K562 (cell line): ENCODE data around the gene BNIPL. TPM values are rescaled to one million over a fixed set of nuclear protein-coding genes. Genes with fewer than 3 reads are reported as not detected.

Experiments
- ARID1B ChIP-seq: fragments of 450-650 bp; IDR thresholded peaks from 2 replicates; pipeline ENCODE4 v1.6.1; 2016; ENCODE audit warnings: antibody characterized with exemption, mild to moderate bottlenecking, inconsistent platforms
- CBX1 ChIP-seq: sonication (generic); IDR thresholded peaks from 2 replicates; pipeline ENCODE4 v1.6.1; 2016; ENCODE audit warnings: antibody characterized with exemption, low read depth, mild to moderate bottlenecking
- DIDO1 ChIP-seq: fragments of 450-650 bp; IDR thresholded peaks from 2 replicates; pipeline ENCODE4 v1.6.1; 2016; ENCODE audit warnings: low read depth, missing biosample characterization, missing genetic modification characterization
- DMBX1 ChIP-seq: fragments of 250-450 bp; sonication (Bioruptor Pico); IDR thresholded peaks from 2 replicates; pipeline ENCODE4 v1.8.0; 2022; ENCODE audit warnings: inconsistent platforms, mild to moderate bottlenecking, moderate library complexity, borderline replicate concordance
- KLF16 ChIP-seq: IDR thresholded peaks from 2 replicates; pipeline ENCODE4 v1.6.1; 2016; ENCODE audit warnings: antibody characterized with exemption
- MCM5 ChIP-seq: fragments of 450-650 bp; IDR thresholded peaks from 2 replicates; pipeline ENCODE4 v1.6.1; 2016; ENCODE audit warnings: low read depth
- PHF8 ChIP-seq: fragments of 200-600 bp; sonication (generic); IDR thresholded peaks from 2 replicates; pipeline ENCODE4 v1.6.1; 2012; ENCODE audit warnings: mixed run types, mild to moderate bottlenecking, inconsistent platforms, low read length, moderate library complexity, borderline replicate concordance
- RBBP5 ChIP-seq: fragments of 200-600 bp; sonication (generic); IDR thresholded peaks from 2 replicates; pipeline ENCODE4 v1.6.1; 2012; ENCODE audit warnings: borderline replicate concordance, mild to moderate bottlenecking, low read length, control low read depth, inconsistent platforms; ENCODE audit not compliant: insufficient read depth, poor library complexity, severe bottlenecking
- RBM25 ChIP-seq: fragments of 200-400 bp; formaldehyde crosslinking; IDR thresholded peaks from 2 replicates; pipeline ENCODE4 v1.6.1; 2018; ENCODE audit warnings: low read length, low read depth, moderate library complexity; ENCODE audit not compliant: severe bottlenecking
- ZBTB7A ChIP-seq: IDR thresholded peaks from 2 replicates; pipeline ENCODE4 v1.6.1; 2011; ENCODE audit warnings: low read depth, mild to moderate bottlenecking, low read length, moderate library complexity, borderline replicate concordance; ENCODE audit not compliant: control insufficient read depth
- ZEB2 ChIP-seq: fragments of 450-650 bp; IDR thresholded peaks from 2 replicates; pipeline ENCODE4 v1.6.1; 2016
- ZFP36 ChIP-seq: fragments of 150-350 bp; IDR thresholded peaks from 2 replicates; pipeline ENCODE4 v1.6.1; 2018; ENCODE audit warnings: low read length, low read depth; ENCODE audit not compliant: partially characterized antibody
- ZKSCAN3 ChIP-seq: fragments of 250-450 bp; sonication (Bioruptor Pico); IDR thresholded peaks from 2 replicates; pipeline ENCODE4 v1.4.0; 2020
- ZNF121 ChIP-seq: sonication (generic); formaldehyde crosslinking; conservative IDR thresholded peaks from 2 replicates; pipeline ENCODE4 v1.8.0; 2022; ENCODE audit warnings: missing genetic modification reagents
- ZNF143 ChIP-seq: sonication (generic); formaldehyde crosslinking; IDR thresholded peaks from 2 replicates; pipeline ENCODE4 v1.9.0; 2022; ENCODE audit warnings: mild to moderate bottlenecking, missing genetic modification reagents
- ZNF146 ChIP-seq: IDR thresholded peaks from one replicate; pipeline ENCODE4 v1.6.1; 2018; ENCODE audit warnings: missing compliant biosample characterization; ENCODE audit not compliant: unreplicated experiment
- ZNF24 ChIP-seq: fragments of 450-650 bp; IDR thresholded peaks from 2 replicates; pipeline ENCODE4 v1.6.1; 2016
- polyA plus RNA-seq, 8 experiments: library from polyadenylated mRNA; depleted of rRNA in 4 of 8; stranded (reverse) in 5 of 8; unstranded in 3 of 8; fragments of >200 nt; fragmentation: Nextera tagmentation in 2 of 8; fragmentation: Illumina TruSeq in 1 of 8; extraction: Ambion mirVana in 2 of 8; extraction: Trizol in 1 of 8; gene quantifications; 2 replicates each; pipeline versions ENCODE4 v1.2.1 to v1.2.3, GENCODE V29; 2011 to 2014; ENCODE audit warnings: inconsistent platforms in 1 of 8, missing spikeins in 1 of 8
- total RNA-seq, 7 experiments: library from RNA; depleted of rRNA in 6 of 7; stranded (reverse); fragments of >200 nt in 6 of 7; fragmentation: Illumina TruSeq in 2 of 7; extraction: Trizol in 2 of 7; gene quantifications; 2 replicates each; pipeline versions ENCODE4 v1.2.1 to v1.2.3, GENCODE V29; 2011 to 2021; ENCODE audit warnings: low replicate concordance in 1 of 7
- TF ChIP-seq, protein P1 (sequence below): conservative IDR thresholded peaks from 2 replicates; pipeline ENCODE4 v1.6.1; 2011; ENCODE audit warnings: low read depth, mild to moderate bottlenecking, low read length; ENCODE audit not compliant: control insufficient read depth
- TF ChIP-seq, protein P2 (sequence below): sonication (generic); IDR thresholded peaks from 2 replicates; pipeline ENCODE4 v1.6.1; 2016
- TF ChIP-seq, protein P3 (sequence below): fragments of 450-650 bp; IDR thresholded peaks from 2 replicates; pipeline ENCODE4 v1.6.1; 2017; ENCODE audit warnings: antibody characterized with exemption
- TF ChIP-seq, protein P4 (sequence below): IDR thresholded peaks from 3 replicates; pipeline ENCODE4 v1.6.1; 2011; ENCODE audit warnings: borderline replicate concordance, mild to moderate bottlenecking; ENCODE audit not compliant: insufficient read length, insufficient read depth
- TF ChIP-seq, protein P5 (sequence below): sonication (generic); formaldehyde crosslinking; IDR thresholded peaks from 2 replicates; pipeline ENCODE4 v1.8.1; 2023; ENCODE audit warnings: mild to moderate bottlenecking, missing genetic modification reagents, moderate library complexity
- TF ChIP-seq, protein P6 (sequence below): fragments of 250-450 bp; sonication (Bioruptor Pico); IDR thresholded peaks from 2 replicates; pipeline ENCODE4 v1.8.0; 2021; ENCODE audit warnings: moderate library complexity, mild to moderate bottlenecking, inconsistent platforms

Gene BNIPL
- total and polyA plus RNA-seq, 9 of the 15 experiments (the other 6 are each of a cell fraction or from before 2014, with no cell fraction given) = 0.08 to 1.4 (median 0.68) TPM

DNA sequence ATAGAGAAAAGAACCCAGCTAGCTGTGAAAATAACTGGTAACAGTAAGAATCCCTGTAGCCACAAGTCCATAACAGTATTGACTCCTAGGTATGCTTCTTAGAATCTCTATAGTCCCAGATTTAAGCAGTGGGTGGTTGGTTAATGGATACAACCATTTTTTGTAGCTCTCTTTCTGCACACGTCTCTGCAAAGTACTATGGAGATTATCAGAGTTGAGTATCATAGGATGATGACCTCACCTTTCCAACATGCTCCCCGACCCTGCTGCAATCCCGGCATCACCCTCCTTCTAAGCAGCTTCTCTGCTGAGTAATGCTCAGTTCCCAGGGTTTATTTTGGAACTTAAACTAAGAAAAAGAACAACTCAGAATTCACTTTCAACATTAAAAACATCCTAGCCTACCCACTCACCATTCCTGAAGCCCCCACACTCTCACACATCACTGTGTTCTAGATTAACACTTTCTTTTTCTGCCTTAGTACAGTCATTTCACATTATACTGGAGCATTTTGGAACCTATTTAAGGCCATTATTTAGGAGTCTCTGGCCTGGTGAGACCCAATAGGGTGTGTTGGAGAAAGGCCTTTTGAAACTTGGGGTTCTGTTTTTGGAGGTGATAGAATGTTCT is 26.5 kb downstream of the BNIPL start (continued):
- TF ChIP-seq RBM25 (no peak), KLF16 (no peak), ZNF121 (no peak), RBBP5 (no peak), DMBX1 (no peak), ZNF143 (CRISPR knock-in tag) (no peak), DIDO1 (tag) (no peak), ZEB2 (peak; percentile 65), ZFP36 (peak; percentile 71), ZBTB7A (no peak), ZNF24 (no peak), ZNF146 (CRISPR knock-in tag) (no peak), PHF8 (no peak), ARID1B (peak; percentile 38; the same call in 1 of the 2 replicates), CBX1 (no peak), ZKSCAN3 (no peak), MCM5 (no peak)
- TF ChIP-seq, protein P1, sequence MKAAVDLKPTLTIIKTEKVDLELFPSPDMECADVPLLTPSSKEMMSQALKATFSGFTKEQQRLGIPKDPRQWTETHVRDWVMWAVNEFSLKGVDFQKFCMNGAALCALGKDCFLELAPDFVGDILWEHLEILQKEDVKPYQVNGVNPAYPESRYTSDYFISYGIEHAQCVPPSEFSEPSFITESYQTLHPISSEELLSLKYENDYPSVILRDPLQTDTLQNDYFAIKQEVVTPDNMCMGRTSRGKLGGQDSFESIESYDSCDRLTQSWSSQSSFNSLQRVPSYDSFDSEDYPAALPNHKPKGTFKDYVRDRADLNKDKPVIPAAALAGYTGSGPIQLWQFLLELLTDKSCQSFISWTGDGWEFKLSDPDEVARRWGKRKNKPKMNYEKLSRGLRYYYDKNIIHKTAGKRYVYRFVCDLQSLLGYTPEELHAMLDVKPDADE = no peak
- TF ChIP-seq, protein P2, sequence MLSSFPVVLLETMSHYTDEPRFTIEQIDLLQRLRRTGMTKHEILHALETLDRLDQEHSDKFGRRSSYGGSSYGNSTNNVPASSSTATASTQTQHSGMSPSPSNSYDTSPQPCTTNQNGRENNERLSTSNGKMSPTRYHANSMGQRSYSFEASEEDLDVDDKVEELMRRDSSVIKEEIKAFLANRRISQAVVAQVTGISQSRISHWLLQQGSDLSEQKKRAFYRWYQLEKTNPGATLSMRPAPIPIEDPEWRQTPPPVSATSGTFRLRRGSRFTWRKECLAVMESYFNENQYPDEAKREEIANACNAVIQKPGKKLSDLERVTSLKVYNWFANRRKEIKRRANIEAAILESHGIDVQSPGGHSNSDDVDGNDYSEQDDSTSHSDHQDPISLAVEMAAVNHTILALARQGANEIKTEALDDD = no peak
- TF ChIP-seq, protein P3, sequence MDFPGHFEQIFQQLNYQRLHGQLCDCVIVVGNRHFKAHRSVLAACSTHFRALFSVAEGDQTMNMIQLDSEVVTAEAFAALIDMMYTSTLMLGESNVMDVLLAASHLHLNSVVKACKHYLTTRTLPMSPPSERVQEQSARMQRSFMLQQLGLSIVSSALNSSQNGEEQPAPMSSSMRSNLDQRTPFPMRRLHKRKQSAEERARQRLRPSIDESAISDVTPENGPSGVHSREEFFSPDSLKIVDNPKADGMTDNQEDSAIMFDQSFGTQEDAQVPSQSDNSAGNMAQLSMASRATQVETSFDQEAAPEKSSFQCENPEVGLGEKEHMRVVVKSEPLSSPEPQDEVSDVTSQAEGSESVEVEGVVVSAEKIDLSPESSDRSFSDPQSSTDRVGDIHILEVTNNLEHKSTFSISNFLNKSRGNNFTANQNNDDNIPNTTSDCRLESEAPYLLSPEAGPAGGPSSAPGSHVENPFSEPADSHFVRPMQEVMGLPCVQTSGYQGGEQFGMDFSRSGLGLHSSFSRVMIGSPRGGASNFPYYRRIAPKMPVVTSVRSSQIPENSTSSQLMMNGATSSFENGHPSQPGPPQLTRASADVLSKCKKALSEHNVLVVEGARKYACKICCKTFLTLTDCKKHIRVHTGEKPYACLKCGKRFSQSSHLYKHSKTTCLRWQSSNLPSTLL = no peak
- TF ChIP-seq, protein P4, sequence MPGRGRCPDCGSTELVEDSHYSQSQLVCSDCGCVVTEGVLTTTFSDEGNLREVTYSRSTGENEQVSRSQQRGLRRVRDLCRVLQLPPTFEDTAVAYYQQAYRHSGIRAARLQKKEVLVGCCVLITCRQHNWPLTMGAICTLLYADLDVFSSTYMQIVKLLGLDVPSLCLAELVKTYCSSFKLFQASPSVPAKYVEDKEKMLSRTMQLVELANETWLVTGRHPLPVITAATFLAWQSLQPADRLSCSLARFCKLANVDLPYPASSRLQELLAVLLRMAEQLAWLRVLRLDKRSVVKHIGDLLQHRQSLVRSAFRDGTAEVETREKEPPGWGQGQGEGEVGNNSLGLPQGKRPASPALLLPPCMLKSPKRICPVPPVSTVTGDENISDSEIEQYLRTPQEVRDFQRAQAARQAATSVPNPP = no peak
- TF ChIP-seq, protein P5, sequence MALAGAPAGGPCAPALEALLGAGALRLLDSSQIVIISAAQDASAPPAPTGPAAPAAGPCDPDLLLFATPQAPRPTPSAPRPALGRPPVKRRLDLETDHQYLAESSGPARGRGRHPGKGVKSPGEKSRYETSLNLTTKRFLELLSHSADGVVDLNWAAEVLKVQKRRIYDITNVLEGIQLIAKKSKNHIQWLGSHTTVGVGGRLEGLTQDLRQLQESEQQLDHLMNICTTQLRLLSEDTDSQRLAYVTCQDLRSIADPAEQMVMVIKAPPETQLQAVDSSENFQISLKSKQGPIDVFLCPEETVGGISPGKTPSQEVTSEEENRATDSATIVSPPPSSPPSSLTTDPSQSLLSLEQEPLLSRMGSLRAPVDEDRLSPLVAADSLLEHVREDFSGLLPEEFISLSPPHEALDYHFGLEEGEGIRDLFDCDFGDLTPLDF (CRISPR knock-in tag) = no peak
- TF ChIP-seq, protein P6, sequence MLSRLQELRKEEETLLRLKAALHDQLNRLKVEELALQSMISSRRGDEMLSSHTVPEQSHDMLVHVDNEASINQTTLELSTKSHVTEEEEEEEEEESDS (CRISPR knock-in tag) = no peak
